GM12878 (cell line): ENCODE data around the gene CDK2. TPM values are rescaled to one million over a fixed set of nuclear protein-coding genes. Genes with fewer than 3 reads are reported as not detected.

Source experiments
- ATAC-seq: fragments of 200-7000 bp; cut with Tn5 transposase; 3 replicates; pipeline ENCODE4 v1.9.1; 2020; ENCODE audit warnings: mild to moderate bottlenecking, moderate library complexity
- BruUV-seq: library from RNA; stranded (reverse); fragments of 400-500 nt; replicated peaks from 2 replicates; lab custom pipeline; 2021; lab: Mats Ljungman, UMichigan
- CTCF ChIA-PET: fragments of 300-600 bp; sonication (Branson Sonifier 250); formaldehyde crosslinking; extraction: SDS; loops from one replicate; lab custom pipeline; 2021; ENCODE audit warnings: inconsistent platforms; lab: Yijun Ruan, JAX
- POLR2A ChIA-PET: fragments of 350-600 bp; formaldehyde crosslinking; extraction: SDS; loops from one replicate; lab custom pipeline; 2021; ENCODE audit warnings: inconsistent platforms; lab: Charles Lee
- RAD21 ChIA-PET: fragments of 300-600 bp; sonication (Branson Sonifier 250); formaldehyde crosslinking; loops from one replicate; lab custom pipeline; 2023; ENCODE audit warnings: antibody characterized with exemption; ENCODE audit not compliant: unreplicated experiment; lab: Charles Lee
- SMC1A ChIA-PET: fragments of 300-600 bp; sonication (Branson Sonifier 250); formaldehyde crosslinking; loops from one replicate; lab custom pipeline; 2023; ENCODE audit not compliant: unreplicated experiment, uncharacterized antibody; lab: Charles Lee
- DNase-seq: peaks from one replicate; pipeline ENCODE4 v3.0.0-alpha.2; 2011; ENCODE audit warnings: low read depth, low spot score
- FAIRE-seq: peaks from 3 replicates; lab custom pipeline; 2011; peaks lifted over from hg19 to GRCh38; lab: Jason Lieb, UNC
- H2AFZ ChIP-seq: 2 replicates; pipeline ENCODE4 v1.6.0; 2011; ENCODE audit warnings: low read depth, low read length, control low read depth; ENCODE audit not compliant: control insufficient read depth
- H3K27ac ChIP-seq: 2 replicates; pipeline ENCODE4 v1.5.1; 2011; ENCODE audit warnings: control low read depth; ENCODE audit not compliant: control insufficient read depth, insufficient read depth
- H3K27me3 ChIP-seq, 2 experiments: replicated peaks in 1 of 2; 2 replicates each; pipeline versions ENCODE4 v1.6.0 to v1.6.1; 2011; ENCODE audit warnings: low read length in 1 of 2; ENCODE audit not compliant: control insufficient read depth in 2 of 2, insufficient read depth in 2 of 2
- H3K36me3 ChIP-seq, 2 experiments: 2 replicates each; pipeline ENCODE4 v1.5.1; 2011; ENCODE audit warnings: low read length in 1 of 2; ENCODE audit not compliant: control insufficient read depth in 2 of 2, insufficient read depth in 2 of 2
- H3K4me1 ChIP-seq: 2 replicates; pipeline ENCODE4 v1.6.1; 2011; ENCODE audit warnings: mild to moderate bottlenecking, low read length, moderate library complexity, mixed read lengths; ENCODE audit not compliant: control insufficient read depth, insufficient read depth
- H3K4me2 ChIP-seq: 2 replicates; pipeline ENCODE4 v1.6.0; 2011; ENCODE audit warnings: control low read depth; ENCODE audit not compliant: control insufficient read depth, insufficient read depth
- H3K4me3 ChIP-seq: fragments of 200-600 bp; sonication (generic); 2 replicates; pipeline ENCODE4 v1.5.1; 2016
- H3K79me2 ChIP-seq: 2 replicates; pipeline ENCODE4 v1.6.0; 2011; ENCODE audit warnings: low read length; ENCODE audit not compliant: control insufficient read depth, insufficient read depth
- H3K9ac ChIP-seq: 2 replicates; pipeline ENCODE4 v1.8.0; 2011; ENCODE audit warnings: low read length, control low read depth, mixed read lengths; ENCODE audit not compliant: control insufficient read depth, insufficient read depth
- H3K9me3 ChIP-seq: replicated peaks from 3 replicates; pipeline ENCODE4 v1.5.1; 2011; ENCODE audit warnings: mild to moderate bottlenecking, low read length; ENCODE audit not compliant: control insufficient read depth, insufficient read depth
- H4K20me1 ChIP-seq: 2 replicates; pipeline ENCODE4 v1.6.0; 2011; ENCODE audit not compliant: control insufficient read depth, insufficient read depth
- BACH1 ChIP-seq: fragments of 450-650 bp; IDR thresholded peaks from 2 replicates; pipeline ENCODE4 v1.6.1; 2017; ENCODE audit warnings: mild to moderate bottlenecking, borderline replicate concordance
- CBX5 ChIP-seq: sonication (generic); IDR thresholded peaks from 2 replicates; pipeline ENCODE4 v1.6.1; 2016; ENCODE audit warnings: low read depth, moderate library complexity, mild to moderate bottlenecking, inconsistent platforms
- KAT2A ChIP-seq: conservative IDR thresholded peaks from 2 replicates; pipeline ENCODE4 v1.6.1; 2011; ENCODE audit warnings: low read depth, low read length; ENCODE audit not compliant: control insufficient read depth
- LARP7 ChIP-seq: fragments of 450-650 bp; IDR thresholded peaks from 2 replicates; pipeline ENCODE4 v1.6.1; 2017; ENCODE audit warnings: mild to moderate bottlenecking
- MEF2A ChIP-seq: IDR thresholded peaks from 2 replicates; pipeline ENCODE4 v1.6.1; 2011; ENCODE audit warnings: low read depth, mild to moderate bottlenecking, low read length, moderate library complexity; ENCODE audit not compliant: insufficient read depth
- MTA2 ChIP-seq: fragments of 450-650 bp; IDR thresholded peaks from 2 replicates; pipeline ENCODE4 v1.6.1; 2016; ENCODE audit warnings: low read depth, mild to moderate bottlenecking, moderate library complexity
- MTA3 ChIP-seq: IDR thresholded peaks from 2 replicates; pipeline ENCODE4 v1.6.1; 2012; ENCODE audit warnings: low read length, inconsistent platforms, borderline replicate concordance
- MYB ChIP-seq: fragments of 150-350 bp; IDR thresholded peaks from 2 replicates; pipeline ENCODE4 v1.6.1; 2014; ENCODE audit warnings: mild to moderate bottlenecking, low read depth, low read length, borderline replicate concordance
- NFIC ChIP-seq: IDR thresholded peaks from 2 replicates; pipeline ENCODE4 v1.6.1; 2012; ENCODE audit warnings: low read depth, mild to moderate bottlenecking, inconsistent platforms, low read length, moderate library complexity
- NR2C2 ChIP-seq: IDR thresholded peaks from 2 replicates; pipeline ENCODE4 v1.6.1; 2011; ENCODE audit warnings: borderline replicate concordance, low read depth; ENCODE audit not compliant: control insufficient read depth, insufficient read length
- RAD51 ChIP-seq: fragments of 450-650 bp; IDR thresholded peaks from 2 replicates; pipeline ENCODE4 v1.6.1; 2016; ENCODE audit warnings: moderate library complexity, mild to moderate bottlenecking, inconsistent platforms
- RUNX3 ChIP-seq: IDR thresholded peaks from 2 replicates; pipeline ENCODE4 v1.6.1; 2012; ENCODE audit warnings: low read length, inconsistent platforms
- SMAD5 ChIP-seq: IDR thresholded peaks from 2 replicates; pipeline ENCODE4 v1.6.1; 2016; ENCODE audit warnings: antibody characterized with exemption, low read depth
- TARDBP ChIP-seq: IDR thresholded peaks from 2 replicates; pipeline ENCODE4 v1.6.1; 2016; ENCODE audit warnings: borderline replicate concordance
- TCF7 ChIP-seq: IDR thresholded peaks from 2 replicates; pipeline ENCODE4 v1.6.1; 2014; ENCODE audit warnings: antibody characterized with exemption, borderline replicate concordance
- YY1 ChIP-seq: IDR thresholded peaks from 2 replicates; pipeline ENCODE4 v1.6.1; 2011; ENCODE audit warnings: low read depth, mild to moderate bottlenecking, low read length
- ZNF217 ChIP-seq: fragments of 450-650 bp; IDR thresholded peaks from 2 replicates; pipeline ENCODE4 v1.6.1; 2017; ENCODE audit warnings: antibody characterized with exemption, mild to moderate bottlenecking
- WGBS: methylation state at CpG from one replicate; pipeline ENCODE4 v1.1.6; 2016; ENCODE audit warnings: low lambda C conversion rate; ENCODE audit not compliant: insufficient replicate concordance, insufficient coverage; ENCODE audit errors: missing lambda C conversion rate; 5-methylcytosine and 5-hydroxymethylcytosine counted together
- in situ Hi-C: fragments of 300-500 bp; cut with MboI; formaldehyde crosslinking; loops from 9 replicates; pipeline ENCODE4 v1.14.3; 2018; ENCODE audit warnings: mixed read lengths
- intact Hi-C: fragments of 100-400 bp; cut with micrococcal nuclease; formaldehyde crosslinking; loops from one replicate; pipeline ENCODE4 v1.14.2; 2022; ENCODE audit not compliant: unreplicated experiment
- polyA plus RNA-seq, 11 experiments: library from polyadenylated mRNA; depleted of rRNA in 4 of 11; unstranded in 6 of 11; stranded (reverse) in 5 of 11; fragments of >200 nt; fragmentation: Nextera tagmentation in 4 of 11; fragmentation: Illumina TruSeq in 1 of 11; extraction: Ambion mirVana in 4 of 11; extraction: Trizol in 1 of 11; gene quantifications; 1 replicate in 1 of 11; 2 replicates in 10 of 11; pipeline versions ENCODE4 v1.2.1 to v1.2.3, GENCODE V29; 2011 to 2016; ENCODE audit warnings: inconsistent platforms in 2 of 11, missing spikeins in 2 of 11, low read depth in 1 of 11
- total RNA-seq, 4 experiments: library from RNA; depleted of rRNA in 3 of 4; stranded (reverse); fragments of >200 nt in 3 of 4; fragmentation: Illumina TruSeq in 1 of 4; extraction: Trizol in 1 of 4; gene quantifications; 2 replicates each; pipeline versions ENCODE4 v1.2.1 to v1.2.3, GENCODE V29; 2013 to 2021
- TF ChIP-seq, protein P1 (sequence below): IDR thresholded peaks from 2 replicates; pipeline ENCODE4 v1.6.1; 2011; ENCODE audit warnings: borderline replicate concordance, low read depth, mild to moderate bottlenecking, moderate library complexity, mixed read lengths, low read length; ENCODE audit not compliant: insufficient read depth; ENCODE audit errors: extremely low read length
- TF ChIP-seq, protein P2 (sequence below): fragments of 450-650 bp; IDR thresholded peaks from 2 replicates; pipeline ENCODE4 v1.6.1; 2017; ENCODE audit warnings: mild to moderate bottlenecking

The CDK2 gene
- total and polyA plus RNA-seq, 10 of the 15 experiments (the other 5 are each of a cell fraction or from before 2014, with no cell fraction given) = 13.1 to 138 (median 82.2) TPM

DNA sequence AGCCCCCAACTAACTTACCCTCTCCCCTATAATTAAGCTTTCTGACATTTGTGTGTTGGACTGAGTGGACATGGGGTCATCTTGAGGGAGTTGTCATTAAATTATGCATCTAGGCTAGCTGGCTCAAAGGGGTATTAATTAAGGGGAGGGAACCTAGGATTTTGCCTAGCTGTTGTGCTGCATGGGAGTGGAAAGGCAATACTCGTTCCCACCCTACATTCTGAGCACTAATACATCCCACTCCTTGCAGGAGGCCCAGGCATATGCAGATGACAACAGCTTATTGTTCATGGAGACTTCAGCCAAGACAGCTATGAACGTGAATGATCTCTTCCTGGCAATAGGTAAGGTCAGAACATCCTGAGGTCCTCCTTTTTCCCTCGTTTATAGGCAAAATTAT lies 24.5 kb downstream of the CDK2 start:
- 64% methylated on average over 3 of the region's 3 CpGs for WGBS
- CTCF ChIA-PET = interaction anchor here (0.6 to 1.9 kb wide), 6 partner anchors 9 to 252 kb away, joined by 3 to 11 read pairs (median 3); no protein-coding TSS in a partner anchor
- SMC1A ChIA-PET = interaction anchor here (0.8 to 4.0 kb wide), 3 partner anchors 9 to 38 kb away, joined by 3 to 18 read pairs (median 3); partner anchors contain the start of gene RAB5B
- H3K4me1 ChIP-seq = no peaks in the 10 kb centered on the region
- BruUV-seq = no TSS peak
- no peak overlapping the region for H3K4me3 ChIP-seq
- peaks cover 6 to 33% of the 10 kb centered on the region in 2 experiments for H3K36me3 ChIP-seq
- no peak for TF ChIP-seq NR2C2
- TF ChIP-seq TCF7 = no peak
- TF ChIP-seq, protein P1, sequence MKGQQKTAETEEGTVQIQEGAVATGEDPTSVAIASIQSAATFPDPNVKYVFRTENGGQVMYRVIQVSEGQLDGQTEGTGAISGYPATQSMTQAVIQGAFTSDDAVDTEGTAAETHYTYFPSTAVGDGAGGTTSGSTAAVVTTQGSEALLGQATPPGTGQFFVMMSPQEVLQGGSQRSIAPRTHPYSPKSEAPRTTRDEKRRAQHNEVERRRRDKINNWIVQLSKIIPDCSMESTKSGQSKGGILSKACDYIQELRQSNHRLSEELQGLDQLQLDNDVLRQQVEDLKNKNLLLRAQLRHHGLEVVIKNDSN = no peak
- no peak for TF ChIP-seq RAD51
- no peak for TF ChIP-seq MEF2A
- TF ChIP-seq ZNF217 = no peak
- no peak for TF ChIP-seq NFIC
- no peak for TF ChIP-seq CBX5
- no peak for TF ChIP-seq RUNX3
- TF ChIP-seq YY1 = no peak
- TF ChIP-seq MTA3 = no peak
- TF ChIP-seq TARDBP = no peak
- no peak for TF ChIP-seq KAT2A
- TF ChIP-seq BACH1 = no peak
- no peak for TF ChIP-seq MTA2
- TF ChIP-seq MYB = no peak
- no peak for TF ChIP-seq LARP7
- no peak for TF ChIP-seq SMAD5
- TF ChIP-seq, protein P2, sequence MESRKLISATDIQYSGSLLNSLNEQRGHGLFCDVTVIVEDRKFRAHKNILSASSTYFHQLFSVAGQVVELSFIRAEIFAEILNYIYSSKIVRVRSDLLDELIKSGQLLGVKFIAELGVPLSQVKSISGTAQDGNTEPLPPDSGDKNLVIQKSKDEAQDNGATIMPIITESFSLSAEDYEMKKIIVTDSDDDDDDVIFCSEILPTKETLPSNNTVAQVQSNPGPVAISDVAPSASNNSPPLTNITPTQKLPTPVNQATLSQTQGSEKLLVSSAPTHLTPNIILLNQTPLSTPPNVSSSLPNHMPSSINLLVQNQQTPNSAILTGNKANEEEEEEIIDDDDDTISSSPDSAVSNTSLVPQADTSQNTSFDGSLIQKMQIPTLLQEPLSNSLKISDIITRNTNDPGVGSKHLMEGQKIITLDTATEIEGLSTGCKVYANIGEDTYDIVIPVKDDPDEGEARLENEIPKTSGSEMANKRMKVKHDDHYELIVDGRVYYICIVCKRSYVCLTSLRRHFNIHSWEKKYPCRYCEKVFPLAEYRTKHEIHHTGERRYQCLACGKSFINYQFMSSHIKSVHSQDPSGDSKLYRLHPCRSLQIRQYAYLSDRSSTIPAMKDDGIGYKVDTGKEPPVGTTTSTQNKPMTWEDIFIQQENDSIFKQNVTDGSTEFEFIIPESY = no peak
- no peak overlapping the region for H3K27ac ChIP-seq
- intact Hi-C loops = no loop called here
- POLR2A ChIA-PET = interaction anchor here (1.2 to 2.2 kb wide), 2 partner anchors 14 to 17 kb away, joined by 3 to 11 read pairs; partner anchors contain the start of gene RAB5B
- RAD21 ChIA-PET = interaction anchor here (0.9 kb wide), 1 partner anchor 155 kb away, joined by 3 read pairs; no protein-coding TSS in a partner anchor
- no peak for DNase-seq
- no peak for ATAC-seq
- no peaks in the 10 kb centered on the region for H3K79me2 ChIP-seq
- no peak for FAIRE-seq
- no peak overlapping the region for H3K9ac ChIP-seq
- no peaks in the 10 kb centered on the region for H3K27me3 ChIP-seq
- in situ Hi-C loops = no loop called here
- H4K20me1 ChIP-seq = no peaks in the 10 kb centered on the region
- H2AFZ ChIP-seq = no peak overlapping the region
- no peaks in the 10 kb centered on the region for H3K9me3 ChIP-seq
- H3K4me2 ChIP-seq = no peak overlapping the region
